Parathyroid adenoma (tissue), 2 donors: ENCODE data around the gene TAF4.

Experiments used
- H2AFZ ChIP-seq: fragments of 300-600 bp; sonication (generic); one replicate; pipeline ENCODE4 v1.7.0; 2017; ENCODE audit warnings: antibody characterized with exemption, mild to moderate bottlenecking
- H3K27ac ChIP-seq: fragments of 300-600 bp; sonication (generic); one replicate; pipeline ENCODE4 v1.7.0; 2017
- H3K27me3 ChIP-seq: fragments of 300-600 bp; sonication (generic); one replicate; pipeline ENCODE4 v1.7.0; 2017; ENCODE audit warnings: low read length; ENCODE audit not compliant: control insufficient read depth, insufficient read depth
- H3K36me3 ChIP-seq: fragments of 300-600 bp; sonication (generic); one replicate; pipeline ENCODE4 v1.7.0; 2017; ENCODE audit warnings: low read length; ENCODE audit not compliant: control insufficient read depth, insufficient read depth
- H3K4me1 ChIP-seq: fragments of 300-600 bp; sonication (generic); one replicate; pipeline ENCODE4 v1.7.0; 2017; ENCODE audit warnings: control low read depth
- H3K4me2 ChIP-seq: fragments of 300-600 bp; sonication (generic); one replicate; pipeline ENCODE4 v1.7.0; 2017; ENCODE audit warnings: low read length
- H3K4me3 ChIP-seq: fragments of 300-600 bp; sonication (generic); one replicate; pipeline ENCODE4 v1.7.0; 2017; ENCODE audit warnings: low read depth, low read length
- H3K79me2 ChIP-seq: fragments of 300-600 bp; sonication (generic); one replicate; pipeline ENCODE4 v1.7.0; 2017; ENCODE audit warnings: control low read depth
- H3K9ac ChIP-seq: fragments of 300-600 bp; sonication (generic); one replicate; pipeline ENCODE4 v1.7.0; 2017; ENCODE audit warnings: mild to moderate bottlenecking
- H3K9me3 ChIP-seq: fragments of 300-600 bp; sonication (generic); one replicate; pipeline ENCODE4 v1.7.0; 2017; ENCODE audit warnings: low read length; ENCODE audit not compliant: control insufficient read depth
- TF ChIP-seq, protein P1 (sequence below): fragments of 300-600 bp; sonication (generic); IDR thresholded peaks from one replicate; pipeline ENCODE4 v1.7.0; 2017; ENCODE audit warnings: antibody characterized with exemption, mild to moderate bottlenecking
- donor health status: primary hyperparathyroidism.

The TAF4 gene

DNA sequence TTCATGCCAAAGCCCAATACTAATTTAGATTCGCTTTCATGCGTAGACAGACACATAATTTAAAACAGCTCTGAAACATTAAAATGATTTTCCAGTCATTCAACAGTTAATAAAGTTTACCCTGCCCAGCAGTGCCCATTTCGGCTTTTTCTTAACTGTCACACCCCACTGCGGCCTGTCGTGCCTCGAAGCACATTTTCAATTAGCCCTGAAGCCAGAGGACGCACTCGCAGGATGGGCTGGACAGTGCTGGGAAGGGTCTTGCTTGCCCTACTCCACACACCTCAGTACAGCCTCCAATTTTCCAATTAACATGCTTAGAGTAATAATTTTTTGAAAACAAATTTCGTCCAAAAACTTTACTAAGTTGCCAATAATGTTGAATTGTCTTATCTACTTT lies 35.3 kb downstream of the TAF4 start:
- Histone ChIP-seq H3K9ac (no peak overlapping the region), H3K27me3 (no peaks in the 10 kb centered on the region), H3K4me2 (no peak overlapping the region), H3K4me1 (no peaks in the 10 kb centered on the region), H3K9me3 (no peaks in the 10 kb centered on the region), H3K4me3 (no peak overlapping the region), H3K27ac (no peak overlapping the region), H2AFZ (no peak overlapping the region), H3K36me3 (no peaks in the 10 kb centered on the region), H3K79me2 (peaks cover 95% of the 10 kb centered on the region)
- TF ChIP-seq, protein P1, sequence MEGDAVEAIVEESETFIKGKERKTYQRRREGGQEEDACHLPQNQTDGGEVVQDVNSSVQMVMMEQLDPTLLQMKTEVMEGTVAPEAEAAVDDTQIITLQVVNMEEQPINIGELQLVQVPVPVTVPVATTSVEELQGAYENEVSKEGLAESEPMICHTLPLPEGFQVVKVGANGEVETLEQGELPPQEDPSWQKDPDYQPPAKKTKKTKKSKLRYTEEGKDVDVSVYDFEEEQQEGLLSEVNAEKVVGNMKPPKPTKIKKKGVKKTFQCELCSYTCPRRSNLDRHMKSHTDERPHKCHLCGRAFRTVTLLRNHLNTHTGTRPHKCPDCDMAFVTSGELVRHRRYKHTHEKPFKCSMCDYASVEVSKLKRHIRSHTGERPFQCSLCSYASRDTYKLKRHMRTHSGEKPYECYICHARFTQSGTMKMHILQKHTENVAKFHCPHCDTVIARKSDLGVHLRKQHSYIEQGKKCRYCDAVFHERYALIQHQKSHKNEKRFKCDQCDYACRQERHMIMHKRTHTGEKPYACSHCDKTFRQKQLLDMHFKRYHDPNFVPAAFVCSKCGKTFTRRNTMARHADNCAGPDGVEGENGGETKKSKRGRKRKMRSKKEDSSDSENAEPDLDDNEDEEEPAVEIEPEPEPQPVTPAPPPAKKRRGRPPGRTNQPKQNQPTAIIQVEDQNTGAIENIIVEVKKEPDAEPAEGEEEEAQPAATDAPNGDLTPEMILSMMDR, result no peak

DNA sequence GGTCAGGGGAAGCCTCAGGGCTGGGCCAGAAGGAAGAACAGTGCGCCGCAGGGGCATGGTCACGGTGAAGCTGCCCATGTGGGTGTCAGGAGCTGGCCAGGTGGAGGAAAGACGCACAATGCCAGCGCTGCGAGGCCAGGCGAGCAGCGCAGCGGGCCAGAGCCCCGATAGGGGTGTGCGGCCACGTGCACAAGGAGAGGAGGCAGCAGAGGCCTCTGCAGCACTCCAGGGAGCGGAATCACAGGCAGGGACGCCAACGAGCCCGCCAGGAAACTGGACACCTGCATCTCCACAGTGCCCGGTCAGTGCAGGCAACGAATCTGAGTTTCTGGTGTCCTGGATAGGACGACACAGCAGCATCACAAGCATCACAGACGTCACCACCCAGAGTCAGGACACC lies 35.7 kb downstream of the TAF4 start:
- H3K36me3 ChIP-seq, result no peaks in the 10 kb centered on the region
- no peak overlapping the region for H3K27ac ChIP-seq
- no peaks in the 10 kb centered on the region for H3K4me1 ChIP-seq
- H3K9me3 ChIP-seq, result no peaks in the 10 kb centered on the region
- H3K27me3 ChIP-seq, result no peaks in the 10 kb centered on the region
- peaks cover 95% of the 10 kb centered on the region for H3K79me2 ChIP-seq
- H3K9ac ChIP-seq, result no peak overlapping the region
- H3K4me3 ChIP-seq, result no peak overlapping the region
- TF ChIP-seq, protein P1, result no peak
- no peak overlapping the region for H2AFZ ChIP-seq
- no peak overlapping the region for H3K4me2 ChIP-seq

DNA sequence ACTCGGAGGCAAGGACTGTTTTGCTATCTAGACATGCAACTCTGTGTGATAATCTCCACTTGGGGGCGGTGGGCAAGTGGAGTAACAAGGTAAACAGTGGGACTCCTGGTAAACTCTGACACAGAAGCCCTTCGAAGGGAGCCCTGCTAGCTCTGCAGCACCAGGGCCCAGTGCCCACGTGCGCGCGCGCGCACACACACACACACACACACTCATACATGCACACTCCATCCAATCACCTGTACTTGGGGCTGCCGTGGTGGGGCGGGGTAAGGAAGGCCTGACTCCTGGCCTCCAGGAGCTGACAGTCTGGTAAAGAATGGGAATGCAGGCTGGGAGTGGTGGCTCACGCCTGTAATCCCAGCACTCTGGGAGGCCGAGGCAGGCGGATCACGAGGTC lies 36.4 kb downstream of the TAF4 start:
- no peak overlapping the region for H3K27ac ChIP-seq
- H3K79me2 ChIP-seq, result peaks cover 95% of the 10 kb centered on the region
- H3K4me1 ChIP-seq, result no peaks in the 10 kb centered on the region
- no peak overlapping the region for H2AFZ ChIP-seq
- H3K9me3 ChIP-seq, result no peaks in the 10 kb centered on the region
- TF ChIP-seq, protein P1, result no peak
- no peak overlapping the region for H3K4me3 ChIP-seq
- no peak overlapping the region for H3K9ac ChIP-seq
- H3K27me3 ChIP-seq, result no peaks in the 10 kb centered on the region
- no peak overlapping the region for H3K4me2 ChIP-seq
- H3K36me3 ChIP-seq, result no peaks in the 10 kb centered on the region

DNA sequence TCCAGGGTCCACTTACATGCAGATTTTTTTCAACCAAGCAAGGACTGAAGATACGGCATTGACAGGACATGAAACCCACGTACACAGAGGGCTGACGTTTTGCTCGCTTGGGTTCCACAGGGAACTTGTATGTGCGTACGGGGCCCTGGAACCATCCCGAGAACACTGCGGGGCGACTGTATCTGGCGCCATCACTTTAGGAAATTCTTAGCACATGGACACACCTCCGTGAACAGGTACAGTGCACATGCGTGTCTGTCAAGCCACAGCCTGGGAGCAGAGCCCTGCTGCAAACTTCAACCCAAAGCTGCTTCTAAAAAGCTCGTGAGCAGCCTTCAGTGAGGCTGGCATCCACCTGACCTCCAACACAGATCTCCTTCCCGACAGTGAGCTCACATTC lies 37.3 kb downstream of the TAF4 start:
- H3K9ac ChIP-seq, result no peak overlapping the region
- peaks cover 88% of the 10 kb centered on the region for H3K79me2 ChIP-seq
- H3K4me3 ChIP-seq, result no peak overlapping the region
- H2AFZ ChIP-seq, result no peak overlapping the region
- H3K27me3 ChIP-seq, result no peaks in the 10 kb centered on the region
- no peaks in the 10 kb centered on the region for H3K9me3 ChIP-seq
- TF ChIP-seq, protein P1, result no peak
- H3K36me3 ChIP-seq, result no peaks in the 10 kb centered on the region
- no peaks in the 10 kb centered on the region for H3K4me1 ChIP-seq
- H3K4me2 ChIP-seq, result no peak overlapping the region
- no peak overlapping the region for H3K27ac ChIP-seq

DNA sequence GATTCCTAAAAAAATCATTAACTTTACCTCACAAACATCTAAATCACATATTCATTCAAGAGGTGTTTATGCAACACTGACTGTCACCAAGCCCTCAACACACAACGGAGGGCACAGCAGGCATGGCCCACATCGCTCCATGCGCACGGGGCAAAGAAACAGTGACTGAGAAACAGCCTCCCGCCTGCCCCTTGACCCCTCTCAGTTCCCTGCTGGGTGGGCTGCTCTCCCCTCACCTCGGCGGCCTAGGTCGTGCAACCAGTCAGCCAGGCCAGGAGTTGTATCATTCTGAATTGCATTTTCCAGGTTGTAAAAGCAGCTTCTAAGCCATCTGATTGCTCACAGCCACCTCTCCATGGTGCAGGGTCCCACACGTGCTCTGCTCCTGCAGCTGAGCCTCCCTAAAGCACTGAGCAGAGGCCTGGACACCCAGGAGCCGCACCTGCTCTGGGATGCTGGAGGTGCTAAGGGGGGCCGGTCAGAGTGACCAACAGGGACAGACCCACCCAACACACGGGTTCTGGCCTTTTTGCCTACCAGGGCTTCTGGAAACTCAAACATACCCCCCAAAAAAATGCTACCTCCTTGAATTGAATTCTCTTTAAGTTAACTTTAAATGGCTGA lies 37.9 kb downstream of the TAF4 start:
- Histone ChIP-seq H3K27me3 (no peaks in the 10 kb centered on the region), H2AFZ (no peak overlapping the region), H3K79me2 (peaks cover 88% of the 10 kb centered on the region), H3K27ac (no peak overlapping the region), H3K4me2 (no peak overlapping the region), H3K4me1 (no peaks in the 10 kb centered on the region), H3K4me3 (no peak overlapping the region), H3K9ac (no peak overlapping the region), H3K36me3 (no peaks in the 10 kb centered on the region), H3K9me3 (no peaks in the 10 kb centered on the region)
- TF ChIP-seq, protein P1, result no peak
